HG03095 (cell line): ENCODE measurements around the gene ZNF469.

Source experiments
- ATAC-seq: cut with Tn5 transposase; IDR thresholded peaks from one replicate; pipeline ENCODE4 v1.9.1; 2021; ENCODE audit warnings: moderate library complexity; ENCODE audit not compliant: unreplicated experiment

The ZNF469 gene

GRCh38 chr16:88423448-88423850 lies 40.7 kb downstream of the ZNF469 start:
- ATAC-seq = no peak

DNA sequence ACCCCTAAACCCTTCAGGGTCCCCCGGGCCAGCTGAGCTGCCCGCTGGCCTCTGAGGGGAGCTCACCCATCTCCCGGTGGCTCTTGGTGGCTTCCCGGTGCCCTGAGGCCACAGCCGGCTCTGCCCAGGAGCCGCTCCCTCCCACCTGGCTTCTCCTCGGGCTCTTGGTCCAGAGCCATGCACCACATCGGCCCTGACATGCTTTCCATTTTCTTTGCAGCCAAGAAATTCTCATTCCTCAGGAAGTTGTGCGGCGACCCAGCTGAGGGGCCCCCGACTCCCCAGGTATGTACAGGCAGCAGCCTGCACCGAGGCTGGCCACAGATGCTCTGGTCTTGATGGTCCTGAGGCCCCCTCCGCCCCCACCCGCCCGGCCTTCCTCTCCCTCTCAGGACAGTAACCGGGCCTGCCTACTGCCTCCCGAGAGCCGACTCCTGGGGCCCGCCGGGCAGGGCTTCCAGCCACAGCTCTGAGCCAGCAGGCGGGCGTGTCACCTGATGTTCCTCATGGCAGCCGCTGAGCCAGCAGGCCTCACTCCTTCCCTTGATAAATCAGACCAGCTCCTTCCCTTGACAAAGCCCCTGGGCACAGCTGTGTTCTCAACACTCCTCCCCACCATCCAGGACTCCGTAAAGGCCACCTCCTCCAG lies 42.0 kb downstream of the ZNF469 start:
- no peak for ATAC-seq

DNA sequence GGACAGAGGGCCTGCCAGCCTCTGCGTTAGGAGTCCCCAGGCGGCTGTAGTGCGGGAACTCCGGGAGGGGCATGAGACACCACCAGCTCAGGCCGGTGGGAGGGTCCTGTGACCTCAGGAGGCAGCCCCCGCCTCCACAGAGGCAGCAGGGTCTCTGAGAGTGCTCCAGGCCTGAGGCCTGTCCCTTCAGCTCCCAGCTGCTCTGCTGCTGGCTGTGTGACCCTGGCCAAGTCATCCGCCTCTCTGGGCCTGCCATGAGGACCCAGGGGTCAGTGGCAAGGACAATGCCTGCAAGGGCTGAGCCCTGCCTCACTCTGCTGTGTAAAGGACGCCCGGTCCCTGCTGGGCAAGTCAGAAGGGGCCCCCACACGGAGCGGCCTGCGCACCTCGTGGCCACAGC lies 43.3 kb downstream of the ZNF469 start:
- no peak for ATAC-seq

- ATAC-seq = no peak
These were observed 44.6 kb downstream of the ZNF469 start for GRCh38 chr16:88427376-88427775.

DNA sequence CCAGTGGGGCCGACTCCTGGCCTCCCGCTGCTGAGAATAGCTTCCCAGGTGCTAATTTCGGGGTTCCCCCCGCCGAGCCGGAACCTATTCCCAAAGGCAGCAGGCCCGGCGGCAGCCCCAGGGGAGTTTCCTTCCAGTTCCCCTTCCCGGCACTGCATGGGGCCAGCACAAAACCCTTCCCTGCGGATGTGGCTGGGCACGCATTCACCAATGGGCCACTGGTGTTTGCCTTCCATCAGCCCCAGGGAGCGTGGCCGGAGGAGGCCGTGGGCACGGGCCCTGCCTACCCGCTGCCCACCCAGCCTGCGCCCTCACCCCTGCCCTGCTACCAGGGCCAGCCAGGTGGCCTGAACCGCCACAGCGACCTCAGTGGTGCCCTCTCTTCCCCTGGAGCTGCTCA lies 45.4 kb downstream of the ZNF469 start:
- ATAC-seq = no peak

DNA sequence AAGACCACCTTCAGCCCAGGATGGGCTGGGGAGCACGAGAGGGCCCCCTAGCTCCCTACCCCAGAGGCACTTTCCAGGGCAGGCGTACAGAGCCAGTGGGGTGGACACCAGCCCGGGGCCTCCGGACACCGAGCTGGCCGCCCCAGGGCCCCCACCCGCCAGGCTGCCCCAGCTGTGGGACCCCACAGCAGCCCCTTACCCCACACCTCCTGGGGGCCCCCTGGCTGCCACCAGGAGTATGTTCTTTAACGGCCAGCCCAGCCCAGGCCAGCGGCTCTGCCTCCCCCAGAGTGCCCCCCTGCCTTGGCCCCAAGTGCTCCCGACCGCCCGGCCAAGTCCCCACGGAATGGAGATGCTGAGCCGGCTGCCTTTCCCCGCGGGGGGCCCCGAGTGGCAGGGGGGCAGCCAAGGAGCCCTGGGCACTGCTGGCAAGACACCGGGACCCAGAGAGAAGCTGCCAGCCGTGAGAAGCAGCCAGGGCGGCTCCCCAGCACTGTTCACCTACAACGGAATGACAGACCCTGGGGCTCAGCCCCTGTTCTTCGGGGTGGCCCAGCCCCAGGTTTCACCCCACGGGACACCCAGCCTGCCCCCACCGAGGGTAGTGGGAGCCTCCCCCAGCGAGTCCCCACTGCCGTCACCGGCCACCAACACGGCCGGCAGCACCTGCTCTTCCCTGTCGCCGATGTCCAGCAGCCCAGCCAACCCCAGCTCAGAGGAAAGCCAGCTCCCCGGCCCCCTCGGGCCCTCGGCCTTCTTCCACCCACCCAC lies 46.0 kb downstream of the ZNF469 start:
- ATAC-seq = no peak

DNA sequence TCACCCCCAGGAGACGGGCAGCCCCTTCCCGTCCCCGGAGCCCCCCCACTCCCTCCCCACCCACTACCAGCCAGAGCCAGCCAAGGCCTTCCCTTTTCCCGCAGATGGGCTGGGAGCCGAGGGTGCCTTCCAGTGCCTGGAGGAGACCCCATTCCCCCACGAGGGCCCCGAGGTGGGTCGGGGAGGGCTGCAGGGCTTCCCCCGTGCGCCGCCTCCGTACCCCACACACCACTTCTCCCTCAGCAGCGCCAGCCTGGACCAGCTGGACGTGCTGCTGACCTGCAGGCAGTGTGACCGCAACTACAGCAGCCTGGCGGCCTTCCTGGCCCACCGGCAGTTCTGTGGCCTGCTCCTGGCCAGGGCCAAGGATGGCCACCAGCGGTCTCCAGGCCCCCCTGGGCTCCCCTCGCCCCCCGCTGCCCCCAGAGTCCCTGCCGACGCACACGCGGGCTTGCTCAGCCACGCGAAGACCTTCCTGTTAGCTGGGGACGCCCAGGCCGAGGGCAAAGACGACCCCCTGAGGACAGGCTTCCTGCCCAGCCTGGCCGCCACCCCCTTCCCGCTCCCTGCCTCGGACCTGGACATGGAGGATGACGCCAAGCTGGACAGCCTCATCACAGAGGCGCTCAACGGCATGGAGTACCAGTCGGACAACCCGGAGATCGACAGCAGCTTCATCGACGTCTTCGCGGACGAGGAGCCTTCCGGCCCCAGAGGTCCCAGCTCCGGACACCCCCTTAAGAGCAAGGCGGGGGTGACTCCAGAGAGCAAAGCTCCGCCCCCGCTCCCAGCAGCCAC lies 46.8 kb downstream of the ZNF469 start:
- no peak for ATAC-seq

DNA sequence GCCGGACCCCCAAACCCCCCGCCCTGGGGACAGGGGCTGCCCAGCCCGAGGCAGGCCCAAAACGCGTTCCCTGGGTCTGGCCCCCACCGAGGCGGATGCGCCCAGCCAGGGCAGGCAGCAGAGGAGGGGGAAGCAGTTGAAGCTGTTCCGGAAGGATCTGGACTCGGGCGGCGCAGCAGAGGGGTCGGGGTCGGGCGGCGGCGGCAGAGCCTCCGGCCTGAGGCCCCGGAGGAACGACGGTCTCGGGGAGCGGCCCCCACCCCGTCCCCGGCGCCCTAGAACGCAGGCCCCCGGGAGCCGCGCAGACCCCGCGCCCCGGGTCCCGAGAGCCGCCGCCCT lies 47.4 kb downstream of the ZNF469 start:
- no peak for ATAC-seq

GRCh38 chr16:88430524-88431446 lies 48.0 kb downstream of the ZNF469 start:
- no peak for ATAC-seq

GRCh38 chr16:88431651-88432050 lies 48.9 kb downstream of the ZNF469 start:
- ATAC-seq = no peak

DNA sequence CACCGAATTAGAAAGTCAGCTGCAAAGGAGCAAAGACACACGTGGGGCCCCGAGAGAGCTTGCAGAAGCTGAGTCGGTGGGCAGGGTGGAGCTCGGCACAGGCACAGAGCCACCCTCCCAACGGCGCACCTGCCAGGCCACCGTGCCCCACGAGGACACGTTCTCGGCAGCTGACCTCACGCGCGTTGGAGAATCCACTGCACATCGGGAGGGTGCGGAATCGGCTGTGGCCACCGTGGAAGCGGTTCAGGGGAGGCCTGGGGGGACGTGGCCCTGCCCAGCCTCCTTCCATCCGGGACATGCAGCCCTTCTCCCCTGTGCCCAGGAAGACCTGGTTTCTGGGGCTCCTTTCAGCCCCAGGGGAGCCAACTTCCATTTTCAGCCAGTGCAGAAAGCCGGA lies 49.4 kb downstream of the ZNF469 start:
- no peak for ATAC-seq
